Kidney epithelial cell (primary cell): ENCODE measurements around the gene SPHK2. TPM values are rescaled to one million over a fixed set of nuclear protein-coding genes. Genes with fewer than 3 reads are reported as not detected.
"Not testable (repeated sequence)": the region's sequence is repeated elsewhere in the genome, so short reads cannot be mapped to it uniquely, and the experiment has no call there.

ENCODE experiments used
- DNase-seq: peaks from one replicate; pipeline ENCODE4 v3.0.0-alpha.2; 2010; ENCODE audit warnings: low read depth
- H3K27me3 ChIP-seq: 2 replicates; pipeline ENCODE4 v1.6.0; 2011; ENCODE audit warnings: low read length; ENCODE audit not compliant: control insufficient read depth, insufficient read depth
- H3K36me3 ChIP-seq: 2 replicates; pipeline ENCODE4 v1.5.1; 2011; ENCODE audit warnings: low read length; ENCODE audit not compliant: control insufficient read depth, insufficient read depth
- H3K4me3 ChIP-seq: 2 replicates; pipeline ENCODE4 v1.5.1; 2011; ENCODE audit warnings: low read depth, mild to moderate bottlenecking, control low read depth, low read length
- CTCF ChIP-seq: IDR thresholded peaks from 2 replicates; pipeline ENCODE4 v1.5.1; 2011; ENCODE audit warnings: mild to moderate bottlenecking, moderate library complexity, low read length, control low read depth, inconsistent platforms; ENCODE audit not compliant: insufficient read depth, poor library complexity, severe bottlenecking
- total RNA-seq: library from RNA; depleted of rRNA; stranded (reverse); fragments of >200 nt; gene quantifications from 2 replicates; pipeline ENCODE4 v1.2.3, GENCODE V29; 2015

Gene SPHK2
- total RNA-seq, 1 donor from 2014 or later: 27.9 TPM

DNA sequence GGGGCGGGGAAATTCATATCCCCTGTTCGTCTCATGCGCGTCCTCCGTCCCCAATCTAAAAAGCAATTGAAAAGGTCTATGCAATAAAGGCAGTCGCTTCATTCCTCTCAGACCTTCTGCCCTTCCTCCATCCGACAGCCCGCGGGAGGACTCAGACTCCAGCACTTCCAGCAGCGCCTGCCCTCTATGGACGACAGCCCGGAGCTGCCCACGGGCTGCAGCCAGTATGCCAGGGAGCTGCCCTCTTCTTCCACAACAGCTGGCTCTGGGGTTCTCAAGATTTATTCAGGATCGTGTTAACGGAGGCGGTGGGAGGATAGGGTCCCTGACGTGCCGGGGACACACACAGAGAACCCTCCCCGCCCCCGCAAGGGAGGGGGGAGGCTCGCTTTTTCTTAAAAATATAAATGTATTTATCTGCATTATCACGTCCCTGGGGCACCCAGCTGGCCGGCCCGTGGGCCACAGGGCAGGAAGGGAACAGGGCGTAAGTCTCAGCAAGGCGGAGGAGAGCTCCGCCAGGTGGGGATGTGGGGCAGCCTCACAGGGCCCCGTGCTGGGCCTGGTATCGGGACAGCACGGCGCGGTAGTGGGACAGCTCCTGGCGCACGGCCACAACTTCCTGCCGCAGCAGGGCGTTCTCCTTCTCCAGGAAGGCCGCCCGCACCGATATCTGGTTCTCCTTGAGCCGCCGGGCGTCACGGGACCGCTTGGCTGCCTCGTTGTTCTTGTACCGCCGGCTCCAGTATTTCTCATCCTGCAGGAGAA is 11.2 kb downstream of the SPHK2 start:
- H3K36me3 ChIP-seq: no peaks in the 10 kb centered on the region
- peak; percentile 14 for TF ChIP-seq CTCF
- H3K27me3 ChIP-seq: no peaks in the 10 kb centered on the region
- no peak for DNase-seq
- no peak overlapping the region for H3K4me3 ChIP-seq

- no peaks in the 10 kb centered on the region for H3K36me3 ChIP-seq
- H3K27me3 ChIP-seq: no peaks in the 10 kb centered on the region
- TF ChIP-seq CTCF: no peak
- H3K4me3 ChIP-seq: no peak overlapping the region
- DNase-seq: no peak
These were observed 11.9 kb downstream of the SPHK2 start for GRCh38 chr19:48631225-48631624.

DNA sequence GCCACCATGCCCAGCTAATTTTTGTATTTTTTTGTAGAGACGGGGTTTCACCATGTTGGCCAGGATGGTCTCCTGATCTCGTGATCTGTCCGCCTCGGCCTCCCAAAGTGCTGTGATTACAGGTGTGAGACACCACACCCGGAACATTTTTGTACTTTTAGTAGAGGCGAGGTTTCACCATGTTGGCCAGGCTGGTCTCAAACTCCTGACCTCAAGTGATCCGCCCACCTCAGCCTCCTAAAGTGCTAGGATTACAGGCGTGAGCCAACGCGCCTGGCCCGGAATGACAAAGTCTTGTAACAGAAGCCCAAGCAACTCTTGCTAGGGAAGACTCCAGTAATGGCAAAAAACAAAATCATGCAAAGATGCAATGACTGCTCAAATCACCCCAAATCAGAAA is 13.0 kb downstream of the SPHK2 start:
- not testable (repeated sequence) for H3K4me3 ChIP-seq, DNase-seq, H3K36me3 ChIP-seq

GRCh38 chr19:48632692-48633147 is 13.4 kb downstream of the SPHK2 start:
- no peak for DNase-seq
- Histone ChIP-seq H3K36me3 (no peaks in the 10 kb centered on the region), H3K27me3 (no peaks in the 10 kb centered on the region), H3K4me3 (no peak overlapping the region)
- TF ChIP-seq CTCF: no peak

More for the DNA sequence above, 13.0 kb downstream of the SPHK2 start:
- not testable (repeated sequence) for H3K27me3 ChIP-seq

DNA sequence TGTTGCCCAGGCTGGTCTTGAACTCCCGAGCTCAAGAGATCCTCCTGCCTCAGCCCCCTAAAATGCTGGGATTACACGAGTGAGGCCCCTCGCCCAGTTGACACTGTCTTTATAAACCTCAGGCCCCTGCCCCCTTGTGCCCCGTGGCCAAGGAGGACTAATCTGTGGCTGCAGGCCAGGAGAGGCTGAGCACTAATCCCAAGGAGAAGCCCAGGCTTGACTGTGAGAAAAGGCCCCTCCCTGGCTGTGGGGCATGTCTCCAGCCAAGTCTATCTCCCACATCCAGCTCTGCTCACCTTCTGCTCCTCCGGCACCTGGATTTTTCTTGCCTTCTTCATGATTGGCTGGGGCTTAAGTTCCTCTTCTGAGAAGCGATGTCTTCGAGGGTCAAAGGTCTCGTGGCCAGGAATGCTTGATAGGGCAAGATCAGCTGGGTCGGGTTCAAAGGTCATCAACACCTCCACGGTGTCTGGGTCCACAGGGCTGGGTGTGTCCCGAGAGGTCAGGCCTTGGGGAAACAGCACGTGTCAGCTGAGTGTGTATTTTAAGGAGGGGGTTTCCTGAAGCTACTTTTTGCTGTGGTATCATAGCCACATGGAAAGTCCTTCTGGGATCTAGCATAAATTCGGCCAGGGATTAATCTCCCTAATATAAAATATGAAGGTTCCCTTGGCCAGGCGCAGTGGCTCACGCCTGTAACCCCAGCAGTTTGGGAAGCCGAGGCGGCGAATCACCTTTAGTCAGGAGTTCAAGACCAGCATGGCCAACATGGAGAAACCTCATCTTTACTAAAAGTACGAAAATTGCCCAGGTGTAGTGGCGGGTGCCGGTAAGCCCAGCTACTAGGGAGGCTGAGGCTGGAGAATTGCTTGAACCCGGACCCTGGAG is 14.1 kb downstream of the SPHK2 start:
- Histone ChIP-seq H3K36me3 (no peaks in the 10 kb centered on the region), H3K4me3 (no peak overlapping the region)

More for the DNA sequence above, 14.1 kb downstream of the SPHK2 start:
- H3K27me3 ChIP-seq: no peaks in the 10 kb centered on the region
- DNase-seq: no peak
- TF ChIP-seq CTCF: no peak
